SK-N-MC (cell line): ENCODE data around the gene ZNF521.

Experiments used
- EZH2 ChIP-seq: fragments of 200-600 bp; sonication (generic); IDR thresholded peaks from one replicate; pipeline ENCODE4 v1.6.1; 2017; ENCODE audit warnings: antibody characterized with exemption
- FOXP2 ChIP-seq: optimal IDR thresholded peaks from 2 replicates; pipeline ENCODE3; 2011; ENCODE audit warnings: mild to moderate bottlenecking, moderate library complexity; ENCODE audit not compliant: insufficient read depth; ENCODE audit errors: extremely low read length, control extremely low read depth
- POLR2AphosphoS5 ChIP-seq: IDR thresholded peaks from 2 replicates; pipeline ENCODE4 v1.6.1; 2012; ENCODE audit warnings: mild to moderate bottlenecking, low read depth, low read length, borderline replicate concordance

DNA sequence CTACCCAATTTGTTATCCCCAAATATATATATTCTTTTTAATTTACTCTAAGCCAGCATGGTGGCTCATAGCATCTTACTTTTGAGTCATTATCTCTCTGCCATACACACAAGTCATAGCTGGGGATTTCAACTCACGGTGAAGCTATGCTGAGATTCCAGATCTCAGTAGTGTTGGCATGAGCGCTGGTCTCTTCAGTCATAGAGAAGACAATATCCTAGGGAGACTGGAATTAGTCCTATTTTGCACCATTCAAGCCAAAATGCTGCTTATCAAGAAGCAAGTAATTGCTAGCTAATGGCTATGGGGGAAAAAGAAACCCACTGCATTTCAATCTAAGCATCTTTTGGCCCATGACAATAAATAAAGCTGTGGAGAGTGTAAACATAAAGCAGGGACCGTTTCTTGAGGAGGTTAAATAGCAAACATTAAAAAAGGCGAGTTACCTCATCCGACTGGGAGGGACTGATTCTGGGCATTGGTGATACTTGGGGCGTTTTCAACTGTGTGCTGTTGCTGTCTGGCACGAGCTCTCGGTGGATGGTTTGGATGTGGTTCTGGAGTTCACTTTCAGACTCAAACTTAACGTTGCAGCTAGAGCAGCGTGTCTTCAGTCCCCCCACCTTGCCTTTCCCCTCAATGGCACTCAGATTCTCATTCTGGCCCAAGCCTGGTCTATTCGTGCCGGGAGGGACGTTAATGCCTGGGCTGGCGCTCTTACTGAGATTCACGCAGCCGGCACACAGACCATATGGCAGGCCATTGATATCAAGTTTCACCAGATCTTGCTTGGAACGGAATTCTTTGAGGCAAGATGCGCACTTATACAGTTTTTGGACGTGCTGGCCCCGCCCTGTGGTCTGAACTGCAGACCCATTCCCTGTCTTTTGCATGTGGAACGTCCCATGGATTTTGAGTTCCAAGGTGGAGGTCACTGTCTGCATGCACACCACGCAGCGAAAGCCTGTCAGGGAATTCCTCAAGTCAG, 127.8 kb downstream of the ZNF521 start:
- TF ChIP-seq EZH2 (no peak), POLR2AphosphoS5 (no peak), FOXP2 (no peak)
